H1 (cell line): Measurements from ENCODE around the gene BICD1. TPM values are rescaled to one million over a fixed set of nuclear protein-coding genes. Genes with fewer than 3 reads are reported as not detected.

Source experiments
- CHD2 ChIP-seq: IDR thresholded peaks from 2 replicates; pipeline ENCODE4 v1.6.1; 2012; ENCODE audit warnings: low read length, improper control_type of control experiment
- EZH2 ChIP-seq: fragments of 200-600 bp; sonication (generic); IDR thresholded peaks from 2 replicates; pipeline ENCODE4 v1.7.1; 2012; ENCODE audit warnings: low read depth, mild to moderate bottlenecking, moderate library complexity, low read length, inconsistent platforms; ENCODE audit not compliant: severe bottlenecking
- HDAC2 ChIP-seq, 2 experiments: fragments of 300-600 bp in 1 of 2; sonication (generic) in 1 of 2; IDR thresholded peaks; 2 replicates each; pipeline ENCODE4 v1.6.1; 2011 to 2012; ENCODE audit warnings: low read depth in 2 of 2, low read length in 2 of 2, mild to moderate bottlenecking in 2 of 2, moderate library complexity in 2 of 2, borderline replicate concordance in 1 of 2, inconsistent platforms in 1 of 2
- POU5F1 ChIP-seq: IDR thresholded peaks from 2 replicates; pipeline ENCODE4 v1.6.1; 2011; ENCODE audit warnings: low read depth, mild to moderate bottlenecking, low read length, moderate library complexity
- SP2 ChIP-seq: IDR thresholded peaks from 2 replicates; pipeline ENCODE4 v1.6.1; 2012; ENCODE audit warnings: mild to moderate bottlenecking, low read length, inconsistent platforms
- YY1 ChIP-seq: IDR thresholded peaks from 2 replicates; pipeline ENCODE4 v1.6.1; 2011; ENCODE audit warnings: low read depth, mild to moderate bottlenecking, low read length
- ZNF274 ChIP-seq: IDR thresholded peaks from 2 replicates; pipeline ENCODE4 v1.7.0; 2012; ENCODE audit warnings: low read length, borderline replicate concordance; ENCODE audit errors: extremely low read depth
- polyA plus RNA-seq, 7 experiments: library from polyadenylated mRNA; depleted of rRNA in 3 of 7; stranded (reverse) in 5 of 7; unstranded in 2 of 7; fragments of >200 nt in 5 of 7; fragments of 200-250 nt in 2 of 7; gene quantifications; 1 replicate in 5 of 7; 2 replicates in 1 of 7; 4 replicates in 1 of 7; pipeline versions ENCODE4 v1.2.1 to v1.2.3, GENCODE V29; 2011 to 2013; ENCODE audit warnings: missing spikeins in 2 of 7, mixed read lengths in 2 of 7
- total RNA-seq: library from RNA; stranded (reverse); fragmentation: NEBNext Ultra II Directional; extraction: Animal tissue kit (Norgen Biotek cat#: 25700); gene quantifications from 2 replicates; pipeline ENCODE4 v1.2.1, GENCODE V29; 2021
- TF ChIP-seq, protein P1 (sequence below): IDR thresholded peaks from 2 replicates; pipeline ENCODE4 v1.6.1; 2011; ENCODE audit warnings: low read depth, mild to moderate bottlenecking, low read length; ENCODE audit not compliant: insufficient read depth
- TF ChIP-seq, protein P2 (sequence below): IDR thresholded peaks from 2 replicates; pipeline ENCODE4 v1.6.1; 2012; ENCODE audit warnings: inconsistent platforms
- TF ChIP-seq, protein P3 (sequence below): IDR thresholded peaks from 2 replicates; pipeline ENCODE4 v1.6.1; 2011; ENCODE audit warnings: low read length, improper control_type of control experiment

The BICD1 gene
- total and polyA plus RNA-seq, 2 of the 8 experiments (the other 6 are each of a cell fraction or from before 2014, with no cell fraction given), result 34.1 to 58.4 TPM

DNA sequence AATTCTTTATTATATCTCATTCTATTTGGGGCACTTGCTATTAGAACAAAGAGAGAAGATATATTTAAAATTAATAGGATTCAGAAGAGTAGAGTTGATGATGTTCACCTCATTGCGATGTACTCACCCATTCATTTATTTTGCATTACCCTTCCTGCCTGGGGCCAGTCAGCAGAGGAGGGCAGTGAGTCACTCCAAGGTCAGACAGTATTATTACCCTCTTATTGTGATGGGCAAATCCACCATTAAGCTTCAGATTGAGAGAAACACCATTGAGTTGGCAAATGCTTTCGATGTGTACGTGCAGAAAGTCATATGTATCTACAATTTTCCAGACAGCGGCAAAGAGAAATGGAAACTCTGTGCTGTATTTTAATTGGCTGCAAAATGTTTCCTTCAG is 134.2 kb downstream of the BICD1 start (continued):
- TF ChIP-seq, protein P1, sequence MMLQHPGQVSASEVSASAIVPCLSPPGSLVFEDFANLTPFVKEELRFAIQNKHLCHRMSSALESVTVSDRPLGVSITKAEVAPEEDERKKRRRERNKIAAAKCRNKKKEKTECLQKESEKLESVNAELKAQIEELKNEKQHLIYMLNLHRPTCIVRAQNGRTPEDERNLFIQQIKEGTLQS, result no peak
- no peak for TF ChIP-seq POU5F1
- no peak for TF ChIP-seq EZH2
- no peak for TF ChIP-seq HDAC2 (IDR thresholded peaks at IDR 0.05; ENCODE audit: borderline replicate concordance in 1 of 2, low read depth in 2 of 2, low read length in 2 of 2)
- TF ChIP-seq SP2, result no peak
- no peak for TF ChIP-seq ZNF274
- TF ChIP-seq, protein P2, sequence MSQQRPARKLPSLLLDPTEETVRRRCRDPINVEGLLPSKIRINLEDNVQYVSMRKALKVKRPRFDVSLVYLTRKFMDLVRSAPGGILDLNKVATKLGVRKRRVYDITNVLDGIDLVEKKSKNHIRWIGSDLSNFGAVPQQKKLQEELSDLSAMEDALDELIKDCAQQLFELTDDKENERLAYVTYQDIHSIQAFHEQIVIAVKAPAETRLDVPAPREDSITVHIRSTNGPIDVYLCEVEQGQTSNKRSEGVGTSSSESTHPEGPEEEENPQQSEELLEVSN, result no peak
- no peak for TF ChIP-seq YY1
- no peak for TF ChIP-seq CHD2
- TF ChIP-seq, protein P3, sequence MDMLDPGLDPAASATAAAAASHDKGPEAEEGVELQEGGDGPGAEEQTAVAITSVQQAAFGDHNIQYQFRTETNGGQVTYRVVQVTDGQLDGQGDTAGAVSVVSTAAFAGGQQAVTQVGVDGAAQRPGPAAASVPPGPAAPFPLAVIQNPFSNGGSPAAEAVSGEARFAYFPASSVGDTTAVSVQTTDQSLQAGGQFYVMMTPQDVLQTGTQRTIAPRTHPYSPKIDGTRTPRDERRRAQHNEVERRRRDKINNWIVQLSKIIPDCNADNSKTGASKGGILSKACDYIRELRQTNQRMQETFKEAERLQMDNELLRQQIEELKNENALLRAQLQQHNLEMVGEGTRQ, result no peak
